Smooth muscle cell (in vitro differentiated cells): ENCODE results near the gene MET. TPM values are rescaled to one million over a fixed set of nuclear protein-coding genes. Genes with fewer than 3 reads are reported as not detected.
"Not testable (repeated sequence)": the region's sequence is repeated elsewhere in the genome, so short reads cannot be mapped to it uniquely, and the experiment has no call there.

Experiments used
- DNase-seq: peaks from one replicate; lab custom pipeline; 2025; ENCODE audit not compliant: unreplicated experiment; lab: John Stamatoyannopoulos, UW
- H2AFZ ChIP-seq: fragments of 200-600 bp; sonication (generic); 2 replicates; pipeline ENCODE4 v1.6.0; 2016; ENCODE audit warnings: antibody characterized with exemption, low read depth, mild to moderate bottlenecking
- H3F3A ChIP-seq: fragments of 200-600 bp; sonication (generic); 2 replicates; pipeline ENCODE4 v1.6.0; 2017; ENCODE audit warnings: antibody characterized with exemption, low read depth
- H3K27ac ChIP-seq: fragments of 200-600 bp; sonication (generic); 2 replicates; pipeline ENCODE4 v1.5.1; 2016; ENCODE audit warnings: low read depth, mild to moderate bottlenecking
- H3K27me3 ChIP-seq: fragments of 200-600 bp; sonication (generic); 2 replicates; pipeline ENCODE4 v1.6.1; 2016; ENCODE audit warnings: low read depth, mild to moderate bottlenecking
- H3K36me3 ChIP-seq: fragments of 200-600 bp; sonication (generic); 2 replicates; pipeline ENCODE4 v1.5.1; 2016; ENCODE audit warnings: low read depth
- H3K4me1 ChIP-seq: fragments of 200-600 bp; sonication (generic); 2 replicates; pipeline ENCODE4 v1.5.1; 2016; ENCODE audit warnings: low read depth
- H3K4me2 ChIP-seq: fragments of 200-600 bp; sonication (generic); 2 replicates; pipeline ENCODE4 v1.6.0; 2016; ENCODE audit warnings: mild to moderate bottlenecking
- H3K4me3 ChIP-seq: fragments of 200-600 bp; sonication (generic); 2 replicates; pipeline ENCODE4 v1.5.1; 2016; ENCODE audit warnings: mild to moderate bottlenecking
- H3K79me2 ChIP-seq: fragments of 200-600 bp; sonication (generic); 2 replicates; pipeline ENCODE4 v1.6.0; 2016; ENCODE audit warnings: low read depth, mild to moderate bottlenecking
- H3K9ac ChIP-seq: fragments of 200-600 bp; sonication (generic); 2 replicates; pipeline ENCODE4 v1.6.0; 2016; ENCODE audit warnings: low read depth
- H3K9me3 ChIP-seq: fragments of 200-600 bp; sonication (generic); replicated peaks from 2 replicates; pipeline ENCODE4 v1.5.1; 2016; ENCODE audit warnings: low read depth
- H4K20me1 ChIP-seq: fragments of 200-600 bp; sonication (generic); 2 replicates; pipeline ENCODE4 v1.6.0; 2016; ENCODE audit warnings: low read depth
- WGBS: methylation state at CpG from one replicate; pipeline ENCODE4 v1.1.7; 2016; ENCODE audit warnings: low lambda C conversion rate; 5-methylcytosine and 5-hydroxymethylcytosine counted together
- polyA plus RNA-seq: library from polyadenylated mRNA; unstranded; fragments of >200 nt; fragmentation: Nextera tagmentation; extraction: Ambion mirVana; gene quantifications from 2 replicates; pipeline ENCODE4 v1.2.1, GENCODE V29; 2016
- total RNA-seq: library from RNA; depleted of rRNA; stranded (reverse); fragments of >200 nt; gene quantifications from 2 replicates; pipeline ENCODE4 v1.2.3, GENCODE V29; 2014
- TF ChIP-seq, protein P1 (sequence below): fragments of 200-600 bp; sonication (generic); IDR thresholded peaks from 2 replicates; pipeline ENCODE4 v1.5.1; 2017; ENCODE audit warnings: borderline replicate concordance, mild to moderate bottlenecking, antibody characterized with exemption; ENCODE audit not compliant: insufficient read depth, poor library complexity, severe bottlenecking

Gene MET
- total and polyA plus RNA-seq, 2 experiments from 2014 or later = 1.2 to 12.0 TPM

DNA sequence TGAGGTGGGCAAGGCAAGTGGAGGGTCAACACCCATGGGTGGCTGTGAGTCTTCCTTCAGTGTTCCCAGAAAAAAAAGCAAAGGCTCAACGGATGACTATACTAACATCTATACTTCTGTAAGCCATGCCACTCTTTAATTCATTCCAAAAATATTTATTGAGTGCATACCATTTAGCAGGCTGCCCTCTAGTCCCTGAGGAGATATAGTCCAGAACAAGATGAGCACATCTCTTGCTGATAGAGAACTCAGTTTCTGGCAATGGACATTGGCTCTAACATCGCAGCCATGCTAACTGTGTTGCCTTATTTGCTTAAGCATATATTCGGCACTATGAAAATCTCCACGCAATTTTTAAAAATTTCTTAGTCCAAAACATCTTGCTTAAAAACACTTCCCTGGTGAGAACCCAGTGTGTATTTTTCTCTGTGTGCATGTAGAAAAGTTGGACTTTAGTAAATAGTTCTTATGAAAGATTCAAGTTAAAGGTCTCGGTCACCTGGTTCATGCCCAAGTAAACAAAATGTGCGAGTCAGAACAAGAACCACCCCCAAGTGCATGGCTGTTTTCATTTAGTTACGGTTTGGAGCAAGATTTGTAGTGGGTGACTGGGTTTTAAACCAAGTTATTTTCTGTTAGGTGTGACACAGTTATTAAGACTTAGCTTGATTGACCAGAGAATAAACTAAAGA lies 69.8 kb downstream of the MET start:
- Histone ChIP-seq H3K27me3 (no peaks in the 10 kb centered on the region), H3K9ac (no peak overlapping the region), H3K4me1 (no peaks in the 10 kb centered on the region), H3K36me3 (no peaks in the 10 kb centered on the region), H4K20me1 (no peaks in the 10 kb centered on the region), H3K27ac (no peak overlapping the region), H3F3A (no peaks in the 10 kb centered on the region), H3K4me2 (no peak overlapping the region), H3K4me3 (no peak overlapping the region), H3K79me2 (no peaks in the 10 kb centered on the region), H3K9me3 (no peaks in the 10 kb centered on the region), H2AFZ (no peak overlapping the region)
- 83% methylated on average over 7 of the region's 7 CpGs for WGBS
- TF ChIP-seq, protein P1, sequence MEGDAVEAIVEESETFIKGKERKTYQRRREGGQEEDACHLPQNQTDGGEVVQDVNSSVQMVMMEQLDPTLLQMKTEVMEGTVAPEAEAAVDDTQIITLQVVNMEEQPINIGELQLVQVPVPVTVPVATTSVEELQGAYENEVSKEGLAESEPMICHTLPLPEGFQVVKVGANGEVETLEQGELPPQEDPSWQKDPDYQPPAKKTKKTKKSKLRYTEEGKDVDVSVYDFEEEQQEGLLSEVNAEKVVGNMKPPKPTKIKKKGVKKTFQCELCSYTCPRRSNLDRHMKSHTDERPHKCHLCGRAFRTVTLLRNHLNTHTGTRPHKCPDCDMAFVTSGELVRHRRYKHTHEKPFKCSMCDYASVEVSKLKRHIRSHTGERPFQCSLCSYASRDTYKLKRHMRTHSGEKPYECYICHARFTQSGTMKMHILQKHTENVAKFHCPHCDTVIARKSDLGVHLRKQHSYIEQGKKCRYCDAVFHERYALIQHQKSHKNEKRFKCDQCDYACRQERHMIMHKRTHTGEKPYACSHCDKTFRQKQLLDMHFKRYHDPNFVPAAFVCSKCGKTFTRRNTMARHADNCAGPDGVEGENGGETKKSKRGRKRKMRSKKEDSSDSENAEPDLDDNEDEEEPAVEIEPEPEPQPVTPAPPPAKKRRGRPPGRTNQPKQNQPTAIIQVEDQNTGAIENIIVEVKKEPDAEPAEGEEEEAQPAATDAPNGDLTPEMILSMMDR = no peak
- DNase-seq = no peak

DNA sequence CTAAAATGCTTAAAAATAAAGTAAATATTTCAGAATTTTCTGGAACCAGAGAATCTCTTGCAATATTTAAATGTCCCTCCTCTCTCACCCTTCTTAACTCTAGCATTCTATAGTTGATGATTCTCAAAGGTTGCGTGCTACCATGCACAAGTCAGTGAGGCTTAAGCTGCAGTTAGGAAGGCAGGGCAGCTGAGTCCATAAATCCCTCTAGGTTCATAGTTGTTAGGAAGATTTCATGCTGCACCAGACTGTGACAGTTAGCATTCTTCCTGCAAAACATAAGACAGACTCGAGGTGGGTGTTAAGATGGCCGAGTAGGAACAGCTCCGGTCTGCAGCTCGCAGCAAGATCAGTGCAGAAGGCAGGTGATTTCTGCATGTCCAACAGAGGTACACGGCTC lies 70.6 kb downstream of the MET start:
- Histone ChIP-seq H3F3A (no peaks in the 10 kb centered on the region), H2AFZ (no peak overlapping the region), H3K4me3 (no peak overlapping the region), H3K36me3 (no peaks in the 10 kb centered on the region), H3K79me2 (no peaks in the 10 kb centered on the region), H3K9me3 (no peaks in the 10 kb centered on the region), H4K20me1 (no peaks in the 10 kb centered on the region), H3K27ac (no peak overlapping the region), H3K27me3 (no peaks in the 10 kb centered on the region), H3K9ac (no peak overlapping the region), H3K4me2 (no peak overlapping the region), H3K4me1 (no peaks in the 10 kb centered on the region)
- TF ChIP-seq, protein P1 = no peak
- DNase-seq = no peak
- WGBS = 88% methylated on average over 6 of the region's 6 CpGs

DNA sequence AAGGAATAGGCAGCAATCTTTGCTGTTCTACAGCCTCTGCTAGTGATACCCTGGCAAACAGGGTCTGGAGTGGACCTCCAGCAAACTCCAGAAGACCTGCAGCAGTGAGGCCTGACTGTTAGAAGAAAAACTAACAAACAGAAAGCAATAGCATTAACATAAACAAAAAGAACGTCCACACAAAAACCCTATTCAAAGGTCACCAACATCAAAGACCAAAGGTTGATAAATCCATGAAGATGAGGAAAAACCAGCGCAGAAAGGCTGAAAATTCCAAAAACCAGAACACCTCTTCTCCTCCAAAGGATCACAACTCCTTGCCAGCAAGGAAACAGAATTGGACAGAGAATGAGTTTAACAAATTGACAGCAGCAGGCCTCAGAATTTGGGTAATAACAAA lies 71.8 kb downstream of the MET start:
- not testable (repeated sequence) for H3K4me2 ChIP-seq, H4K20me1 ChIP-seq, H3K27ac ChIP-seq, H3K9ac ChIP-seq, H3K4me3 ChIP-seq, H2AFZ ChIP-seq, H3F3A ChIP-seq, H3K79me2 ChIP-seq, H3K27me3 ChIP-seq, H3K4me1 ChIP-seq, H3K9me3 ChIP-seq, H3K36me3 ChIP-seq, DNase-seq
- WGBS = 83% methylated on average over 2 of the region's 2 CpGs

DNA sequence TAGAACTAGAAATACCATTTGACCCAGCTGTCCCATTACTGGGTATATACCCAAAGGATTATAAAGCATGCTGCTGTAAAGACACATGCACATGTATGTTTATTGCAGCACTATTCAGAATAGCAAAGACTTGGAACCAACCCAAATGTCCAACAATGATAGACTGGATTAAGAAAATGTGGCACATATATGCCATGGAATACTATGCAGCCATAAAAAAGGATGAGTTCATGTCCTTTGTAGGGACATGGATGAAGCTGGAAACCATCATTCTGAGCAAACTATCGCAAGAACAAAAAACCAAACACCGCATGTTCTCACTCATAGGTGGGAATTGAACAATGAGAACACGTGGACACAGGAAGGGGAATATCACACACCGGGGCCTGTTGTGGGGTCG lies 74.4 kb downstream of the MET start:
- H3K4me1 ChIP-seq, H3K9ac ChIP-seq, H3K36me3 ChIP-seq, H3K4me3 ChIP-seq, H3F3A ChIP-seq, H3K9me3 ChIP-seq, H3K27me3 ChIP-seq, DNase-seq, H3K27ac ChIP-seq, H4K20me1 ChIP-seq, H3K4me2 ChIP-seq, H3K79me2 ChIP-seq, H2AFZ ChIP-seq: not testable (repeated sequence)
- WGBS = 94% methylated on average over 5 of the region's 5 CpGs

DNA sequence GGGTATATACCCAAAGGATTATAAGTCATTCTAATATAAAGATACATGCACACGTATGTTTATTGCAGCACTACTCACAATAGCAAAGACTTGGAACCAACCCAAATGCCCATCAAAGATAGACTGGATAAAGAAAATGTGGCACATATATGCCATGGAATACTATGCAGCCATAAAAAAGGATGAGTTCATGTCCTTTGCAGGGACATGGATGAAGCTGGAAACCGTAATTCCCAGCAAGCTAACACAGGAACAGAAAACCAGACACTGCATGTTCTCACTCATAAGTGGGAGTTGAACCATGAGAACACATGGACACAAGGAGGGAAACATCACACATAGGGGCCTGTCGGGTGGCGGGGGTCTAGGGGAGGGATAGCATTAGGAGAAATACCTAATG lies 79.1 kb downstream of the MET start:
- not testable (repeated sequence) for H3K9ac ChIP-seq, DNase-seq, H3K9me3 ChIP-seq, H4K20me1 ChIP-seq, H2AFZ ChIP-seq, H3K36me3 ChIP-seq, H3K4me1 ChIP-seq, H3K27ac ChIP-seq, H3K27me3 ChIP-seq, H3K4me3 ChIP-seq, H3K4me2 ChIP-seq, H3F3A ChIP-seq, H3K79me2 ChIP-seq
- WGBS = 95% methylated on average over 4 of the region's 4 CpGs
